Endothelial cell of umbilical vein (primary cell): ENCODE data around the gene KCNB1. TPM values are rescaled to one million over a fixed set of nuclear protein-coding genes. Genes with fewer than 3 reads are reported as not detected.

Experiments used
- BruUV-seq: library from RNA; stranded (reverse); fragments of 400-500 nt; replicated peaks from 2 replicates; lab custom pipeline; 2021; lab: Mats Ljungman, UMichigan
- CTCF ChIA-PET: fragments of 300-600, 350-600 bp; sonication (Branson Sonifier 250); formaldehyde crosslinking; loops from one replicate; lab custom pipeline; 2021; ENCODE audit warnings: antibody characterized with exemption, inconsistent platforms; lab: Charles Lee
- POLR2A ChIA-PET: fragments of 300-600, 350-600 bp; sonication (Branson Sonifier 250); formaldehyde crosslinking; loops from one replicate; lab custom pipeline; 2021; ENCODE audit warnings: antibody characterized with exemption, inconsistent platforms; lab: Charles Lee
- DNase-seq: peaks from one replicate; pipeline ENCODE4 v3.0.0-alpha.2; 2011; ENCODE audit warnings: low read depth, low spot score
- FAIRE-seq: peaks from 2 replicates; lab custom pipeline; 2011; peaks lifted over from hg19 to GRCh38; lab: Jason Lieb, UNC
- H2AFZ ChIP-seq: 2 replicates; pipeline ENCODE4 v1.6.0; 2012; ENCODE audit warnings: low read depth, low read length, control low read depth, inconsistent platforms
- H3K27ac ChIP-seq: 2 replicates; pipeline ENCODE4 v1.5.1; 2011; ENCODE audit warnings: low read depth, mild to moderate bottlenecking, control low read depth, low read length, moderate library complexity; ENCODE audit not compliant: insufficient read depth
- H3K27me3 ChIP-seq, 2 experiments: 2 replicates each; pipeline versions ENCODE4 v1.6.0 to v1.6.1; 2011; ENCODE audit warnings: low read length in 2 of 2, mixed read lengths in 1 of 2; ENCODE audit not compliant: control insufficient read depth in 2 of 2, insufficient read depth in 2 of 2
- H3K36me3 ChIP-seq, 2 experiments: 2 replicates in 1 of 2; 3 replicates in 1 of 2; pipeline ENCODE4 v1.5.1; 2011; ENCODE audit warnings: low read length in 2 of 2, mild to moderate bottlenecking in 1 of 2, moderate library complexity in 1 of 2; ENCODE audit not compliant: control insufficient read depth in 2 of 2, insufficient read depth in 2 of 2; ENCODE audit errors: extremely low read depth in 1 of 2
- H3K4me1 ChIP-seq: 3 replicates; pipeline ENCODE4 v1.5.1; 2011; ENCODE audit warnings: mild to moderate bottlenecking, low read length; ENCODE audit not compliant: control insufficient read depth, insufficient read depth; ENCODE audit errors: extremely low read depth
- H3K4me2 ChIP-seq: 2 replicates; pipeline ENCODE4 v1.6.1; 2011; ENCODE audit warnings: low read length, control low read depth, mixed read lengths; ENCODE audit not compliant: insufficient read depth
- H3K4me3 ChIP-seq, 3 experiments: fragments of 200-600 bp in 1 of 3; sonication (generic), shearing (Covaris generic) in 1 of 3; replicated peaks in 1 of 3; 2 replicates each; pipeline ENCODE4 v1.5.1; 2011 to 2016; ENCODE audit warnings: control low read depth in 3 of 3, low read length in 3 of 3, mild to moderate bottlenecking in 2 of 3, inconsistent platforms in 1 of 3, low read depth in 1 of 3, moderate library complexity in 1 of 3; ENCODE audit not compliant: insufficient read depth in 1 of 3
- H3K79me2 ChIP-seq: 2 replicates; pipeline ENCODE4 v1.6.0; 2012; ENCODE audit warnings: low read length, inconsistent platforms; ENCODE audit not compliant: control insufficient read depth, insufficient read depth
- H3K9ac ChIP-seq: replicated peaks from 2 replicates; pipeline ENCODE3; 2011; ENCODE audit warnings: low read length, control low read depth; ENCODE audit not compliant: insufficient read depth; ENCODE audit errors: extremely low read depth
- H3K9me1 ChIP-seq: replicated peaks from 3 replicates; pipeline ENCODE4 v1.6.0; 2011; ENCODE audit warnings: mild to moderate bottlenecking, low read length; ENCODE audit not compliant: control insufficient read depth, insufficient read depth; ENCODE audit errors: extremely low read depth
- H3K9me3 ChIP-seq: replicated peaks from 2 replicates; pipeline ENCODE4 v1.5.1; 2012; ENCODE audit warnings: low read length, inconsistent platforms; ENCODE audit not compliant: control insufficient read depth, insufficient read depth
- H4K20me1 ChIP-seq: replicated peaks from 2 replicates; pipeline ENCODE3; 2011; ENCODE audit warnings: mild to moderate bottlenecking, low read length; ENCODE audit not compliant: control insufficient read depth, insufficient read depth; ENCODE audit errors: extremely low read depth
- CTCF ChIP-seq, 2 donors: IDR thresholded peaks; 1 replicate in 1 of 2; 2 replicates in 1 of 2; pipeline ENCODE4 v1.5.1; 2011; ENCODE audit warnings: low read length in 2 of 2, mild to moderate bottlenecking in 2 of 2, moderate library complexity in 2 of 2, control low read depth in 1 of 2, inconsistent platforms in 1 of 2, low read depth in 1 of 2; ENCODE audit not compliant: insufficient read depth in 1 of 2; ENCODE audit errors: extremely low read depth in 1 of 2
- EZH2 ChIP-seq: IDR thresholded peaks from 2 replicates; pipeline ENCODE4 v1.6.1; 2012; ENCODE audit warnings: borderline replicate concordance, low read depth, mild to moderate bottlenecking, moderate library complexity, low read length, inconsistent platforms; ENCODE audit not compliant: severe bottlenecking
- FOS ChIP-seq: IDR thresholded peaks from 2 replicates; pipeline ENCODE4 v1.6.1; 2011; ENCODE audit warnings: mild to moderate bottlenecking, low read length, moderate library complexity, borderline replicate concordance; ENCODE audit not compliant: insufficient read depth
- GATA2 ChIP-seq: IDR thresholded peaks from 2 replicates; pipeline ENCODE4 v1.7.0; 2011; ENCODE audit warnings: low read depth, mild to moderate bottlenecking, moderate library complexity, mixed read lengths, low read length; ENCODE audit not compliant: insufficient read length, insufficient read depth
- MAX ChIP-seq: IDR thresholded peaks from 2 replicates; pipeline ENCODE4 v1.6.1; 2011; ENCODE audit not compliant: insufficient read depth, insufficient read length
- MYC ChIP-seq: IDR thresholded peaks from one replicate; pipeline ENCODE4 v1.6.1; 2011; ENCODE audit warnings: mild to moderate bottlenecking, low read depth, low read length
- dilution Hi-C: fragments of 300-500 bp; cut with MboI; formaldehyde crosslinking; loops from one replicate; pipeline ENCODE4 v1.15.0; 2019; ENCODE audit warnings: low sequenced_read_pairs; ENCODE audit not compliant: extremely low pct_ligation_motif_present
- intact Hi-C: fragments of 100-400 bp; cut with micrococcal nuclease; formaldehyde crosslinking; loops from one replicate; pipeline ENCODE4 v1.10.0; 2022
- polyA plus RNA-seq, 4 experiments: library from polyadenylated mRNA; depleted of rRNA in 3 of 4; stranded (reverse) in 3 of 4; unstranded in 1 of 4; fragments of >200 nt; gene quantifications; 2 replicates each; pipeline versions ENCODE4 v1.2.1 to v1.2.3, GENCODE V29; 2011 to 2012; ENCODE audit warnings: missing spikeins in 1 of 4
- total RNA-seq: library from RNA; stranded (reverse); gene quantifications from 2 replicates; pipeline ENCODE4 v1.2.3, GENCODE V29; 2021

The KCNB1 gene
- total and polyA plus RNA-seq, 2 donors (not counting 3 experiments of a cell fraction or from before 2014, with no cell fraction given), result not detected

DNA sequence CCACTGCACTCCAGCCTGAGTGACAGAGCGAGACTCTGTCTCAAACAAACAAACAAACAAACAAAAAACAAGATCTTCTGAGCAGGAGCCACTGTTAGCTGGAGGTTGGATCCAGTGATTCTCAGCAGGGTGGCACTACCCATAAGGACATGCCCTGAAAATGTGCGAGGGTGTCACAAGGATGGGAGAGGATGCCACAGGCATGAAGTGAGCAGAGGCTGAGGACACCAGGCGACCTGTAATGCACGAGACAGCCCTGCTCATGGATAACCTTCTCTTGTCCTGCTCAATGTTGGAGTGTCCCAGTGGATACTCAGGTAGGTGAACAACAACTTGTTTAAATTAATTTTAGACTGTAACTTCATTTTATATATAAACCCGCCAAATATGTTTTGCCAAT, 76.8 kb downstream of the KCNB1 start:
- no peaks in the 10 kb centered on the region for H3K9me1 ChIP-seq
- no peak overlapping the region for H3K9ac ChIP-seq
- TF ChIP-seq FOS (no peak), GATA2 (no peak), EZH2 (no peak), MYC (no peak), MAX (no peak)
- no peak overlapping the region for H2AFZ ChIP-seq
- no peaks in the 10 kb centered on the region for H3K79me2 ChIP-seq
- H4K20me1 ChIP-seq, result no peaks in the 10 kb centered on the region
- FAIRE-seq, result no peak
- no peaks in the 10 kb centered on the region for H3K36me3 ChIP-seq
- H3K4me3 ChIP-seq, result no peak overlapping the region
- H3K4me2 ChIP-seq, result no peak overlapping the region
- no peaks in the 10 kb centered on the region for H3K4me1 ChIP-seq
- no TSS peak for BruUV-seq
- no peaks in the 10 kb centered on the region for H3K9me3 ChIP-seq
- peaks cover 0 to 6% of the 10 kb centered on the region in 2 experiments for H3K27me3 ChIP-seq
- ChIA-PET POLR2A (no interaction called here), CTCF (no interaction called here)
- DNase-seq, result no peak
- intact Hi-C loops, result no loop called here
- dilution Hi-C loops, result no loop called here
- no peak overlapping the region for H3K27ac ChIP-seq

GRCh38 chr20:49405062-49405683, 77.3 kb downstream of the KCNB1 start:
- intact Hi-C loops, result no loop called here
- no peak for DNase-seq
- TF ChIP-seq CTCF (IDR thresholded peaks at IDR 0.05; ENCODE audit: extremely low read depth in 1 of 2, insufficient read depth in 1 of 2, low read depth in 1 of 2, low read length in 2 of 2), result no peak
- dilution Hi-C loops, result no loop called here
- Histone ChIP-seq H3K9me3 (no peaks in the 10 kb centered on the region), H3K9me1 (no peaks in the 10 kb centered on the region), H3K4me1 (no peaks in the 10 kb centered on the region), H3K4me2 (no peak overlapping the region), H3K4me3 (no peak overlapping the region), H3K9ac (no peak overlapping the region), H3K36me3 (no peaks in the 10 kb centered on the region), H4K20me1 (no peaks in the 10 kb centered on the region), H3K27me3 (peaks cover 0 to 6% of the 10 kb centered on the region in 2 experiments), H3K79me2 (no peaks in the 10 kb centered on the region), H3K27ac (no peak overlapping the region), H2AFZ (no peak overlapping the region)
- CTCF ChIA-PET, result no interaction called here
- FAIRE-seq, result no peak
- BruUV-seq, result no TSS peak
- POLR2A ChIA-PET, result no interaction called here
